B cell (primary cell): ENCODE measurements around the gene TFB1M. TPM values are rescaled to one million over a fixed set of nuclear protein-coding genes. Genes with fewer than 3 reads are reported as not detected.

Experiments
- ATAC-seq: fragments of 200-7000 bp; cut with Tn5 transposase; one replicate; pipeline ENCODE4 v1.10.0; 2021; ENCODE audit warnings: low read depth, mild to moderate bottlenecking, moderate number of reproducible peaks, moderate library complexity
- CTCF ChIA-PET: fragments of 350-600 bp; sonication (Branson Sonifier 250); formaldehyde crosslinking; loops from one replicate; lab custom pipeline; 2021; ENCODE audit warnings: antibody characterized with exemption, inconsistent platforms; lab: Charles Lee
- POLR2A ChIA-PET: fragments of 350-600 bp; sonication (Branson Sonifier 250); formaldehyde crosslinking; loops from one replicate; lab custom pipeline; 2021; ENCODE audit warnings: antibody characterized with exemption; lab: Charles Lee
- DNase-seq: peaks from one replicate; pipeline ENCODE4 v3.0.0; 2013
- H2AFZ ChIP-seq: 2 replicates; pipeline ENCODE4 v1.6.1; 2012; ENCODE audit warnings: mild to moderate bottlenecking, low read depth, low read length; ENCODE audit not compliant: insufficient read depth, poor library complexity, severe bottlenecking
- H3K27ac ChIP-seq, 2 donors: 1 replicate in 1 of 2; 2 replicates in 1 of 2; pipeline ENCODE4 v1.5.1; 2012 to 2013; ENCODE audit warnings: low read length in 2 of 2, mild to moderate bottlenecking in 2 of 2, moderate library complexity in 1 of 2
- H3K27me3 ChIP-seq, 4 experiments: fragments of 200-600 bp in 1 of 4; sonication (generic) in 1 of 4; replicated peaks in 1 of 4; 1 replicate in 2 of 4; 2 replicates in 2 of 4; pipeline versions ENCODE4 v1.6.1 to v1.7.0; 2013 to 2016; ENCODE audit warnings: low read length in 3 of 4, mild to moderate bottlenecking in 2 of 4, mixed read lengths in 1 of 4, moderate library complexity in 1 of 4; ENCODE audit not compliant: insufficient read depth in 4 of 4, control insufficient read depth in 3 of 4; ENCODE audit errors: control extremely low read depth in 1 of 4
- H3K36me3 ChIP-seq, 2 experiments: replicated peaks in 1 of 2; 1 replicate in 1 of 2; 2 replicates in 1 of 2; pipeline versions ENCODE4 v1.6.1 to v1.7.1; 2013; ENCODE audit warnings: low read length in 1 of 2; ENCODE audit not compliant: insufficient read depth in 2 of 2, control insufficient read depth in 1 of 2; ENCODE audit errors: control extremely low read depth in 1 of 2, extremely low read depth in 1 of 2
- H3K4me1 ChIP-seq, 2 donors: fragments of 200-600 bp in 1 of 2; sonication (generic) in 1 of 2; 1 replicate in 1 of 2; 2 replicates in 1 of 2; pipeline versions ENCODE4 v1.5.1 to v1.6.1; 2013 to 2017; ENCODE audit warnings: low read length in 2 of 2; ENCODE audit not compliant: control insufficient read depth in 2 of 2, insufficient read depth in 2 of 2
- H3K4me2 ChIP-seq: replicated peaks from 2 replicates; pipeline ENCODE3; 2012; ENCODE audit warnings: mild to moderate bottlenecking, low read depth, low read length; ENCODE audit not compliant: poor library complexity, severe bottlenecking
- H3K4me3 ChIP-seq, 5 experiments: fragments of 200-600 bp in 1 of 5; sonication (generic) in 1 of 5; 1 replicate in 3 of 5; 2 replicates in 2 of 5; pipeline versions ENCODE4 v1.5.1 to v1.7.0; 2011 to 2016; ENCODE audit warnings: low read length in 4 of 5, mild to moderate bottlenecking in 4 of 5, low read depth in 2 of 5, control low read depth in 1 of 5, moderate library complexity in 1 of 5; ENCODE audit not compliant: insufficient read depth in 1 of 5; ENCODE audit errors: control extremely low read depth in 1 of 5, extremely low read depth in 1 of 5
- H3K79me2 ChIP-seq: fragments of 200-600 bp; sonication (generic); one replicate; pipeline ENCODE4 v1.6.0; 2016; ENCODE audit warnings: low read length; ENCODE audit not compliant: control insufficient read depth, insufficient read depth
- H3K9ac ChIP-seq: fragments of 200-600 bp; sonication (generic); 2 replicates; pipeline ENCODE4 v1.6.1; 2017; ENCODE audit warnings: mild to moderate bottlenecking, low read length, moderate library complexity
- H3K9me3 ChIP-seq, 3 donors: one replicate each; pipeline versions ENCODE4 v1.6.1 to v1.7.1; 2013; ENCODE audit warnings: low read length in 2 of 3; ENCODE audit not compliant: control insufficient read depth in 2 of 3, insufficient read depth in 1 of 3; ENCODE audit errors: control extremely low read depth in 1 of 3
- H4K20me1 ChIP-seq: 2 replicates; pipeline ENCODE4 v1.6.0; 2012; ENCODE audit warnings: mild to moderate bottlenecking, low read length; ENCODE audit not compliant: insufficient read depth, control insufficient read depth, poor library complexity, severe bottlenecking
- H3K27ac Mint-ChIP-seq: one replicate; pipeline ENCODE4 v1.8.0; 2021; ENCODE audit warnings: mixed read lengths
- H3K27me3 Mint-ChIP-seq: one replicate; pipeline ENCODE4 v1.8.0; 2021; ENCODE audit warnings: mixed read lengths
- H3K4me1 Mint-ChIP-seq: one replicate; pipeline ENCODE4 v1.8.0; 2021; ENCODE audit warnings: mixed read lengths
- H3K4me3 Mint-ChIP-seq: one replicate; pipeline ENCODE4 v1.8.0; 2021; ENCODE audit warnings: mixed read lengths
- H3K9me3 Mint-ChIP-seq: one replicate; pipeline ENCODE4 v1.8.0; 2022; ENCODE audit warnings: mixed read lengths; ENCODE audit not compliant: insufficient read depth
- CTCF ChIP-seq: fragments of 200-600 bp; IDR thresholded peaks from one replicate; pipeline ENCODE4 v1.8.0; 2022; ENCODE audit warnings: antibody characterized with exemption, mild to moderate bottlenecking
- EZH2 ChIP-seq: IDR thresholded peaks from 2 replicates; pipeline ENCODE4 v1.6.1; 2012; ENCODE audit warnings: borderline replicate concordance, low read depth, mild to moderate bottlenecking, moderate library complexity, low read length; ENCODE audit not compliant: insufficient read depth, poor library complexity, severe bottlenecking
- WGBS: methylation state at CpG from one replicate; pipeline ENCODE4 v1.1.5; 2013; ENCODE audit warnings: missing lambda C conversion rate; ENCODE audit not compliant: insufficient coverage; 5-methylcytosine and 5-hydroxymethylcytosine counted together
- intact Hi-C: fragments of 100-400 bp; cut with micrococcal nuclease; formaldehyde crosslinking; loops from one replicate; pipeline ENCODE4 v1.10.0; 2022
- polyA plus RNA-seq: library from polyadenylated mRNA; depleted of rRNA; stranded (reverse); fragments of >200 nt; gene quantifications from 2 replicates; pipeline ENCODE4 v1.2.3, GENCODE V29; 2012
- total RNA-seq, 2 donors: library from RNA; stranded (reverse); fragments of 120-200 nt in 1 of 2; gene quantifications; 1 replicate in 1 of 2; 2 replicates in 1 of 2; pipeline versions ENCODE4 v1.2.3 to v1.2.4, GENCODE V29; 2013 to 2022

Gene TFB1M
- total and polyA plus RNA-seq, 2 donors (not counting 1 experiment from before 2014, with no cell fraction given) = 18.6 to 49.9 TPM

- 100% methylated on average over 2 of the region's 5 CpGs for WGBS
These were observed 66.7 kb downstream of the TFB1M start for GRCh38 chr6:155247618-155248007.

GRCh38 chr6:155246825-155247224 is 67.5 kb downstream of the TFB1M start:
- H4K20me1 ChIP-seq = no peaks in the 10 kb centered on the region
- H2AFZ ChIP-seq = no peak overlapping the region
- intact Hi-C loops = no loop called here
- Mint-ChIP-seq H3K9me3 (no peaks in the 10 kb centered on the region), H3K4me3 (no peak overlapping the region), H3K27ac (no peak overlapping the region), H3K27me3 (no peaks in the 10 kb centered on the region), H3K4me1 (peaks cover 2% of the 10 kb centered on the region)
- H3K9ac ChIP-seq = no peak overlapping the region
- WGBS = 100% methylated on average over 1 of the region's 2 CpGs
- H3K4me1 ChIP-seq = no peaks in the 10 kb centered on the region
- no peak overlapping the region for H3K4me3 ChIP-seq
- H3K36me3 ChIP-seq = peaks cover 0 to 5% of the 10 kb centered on the region in 2 experiments
- DNase-seq (no peak), ATAC-seq (no peak)
- H3K9me3 ChIP-seq = peaks cover 0 to 3% (median 0%) of the 10 kb centered on the region in 3 donors
- H3K27me3 ChIP-seq = no peaks in the 10 kb centered on the region
- H3K4me2 ChIP-seq = no peak overlapping the region
- ChIA-PET POLR2A (no interaction called here), CTCF (interaction anchor here (1.2 to 5.9 kb wide), 4 partner anchors 68 to 571 kb away, joined by 3 to 92 read pairs (median 24); no protein-coding TSS in a partner anchor)
- no peak for TF ChIP-seq EZH2
- no peak for TF ChIP-seq CTCF
- no peak overlapping the region for H3K27ac ChIP-seq
- H3K79me2 ChIP-seq = no peaks in the 10 kb centered on the region

More at GRCh38 chr6:155247618-155248007, 66.7 kb downstream of the TFB1M start:
- peaks cover 2% of the 10 kb centered on the region for H3K4me1 Mint-ChIP-seq
- H3K27me3 Mint-ChIP-seq = no peaks in the 10 kb centered on the region
- no peak overlapping the region for H3K4me3 Mint-ChIP-seq
- ATAC-seq (no peak), DNase-seq (no peak)
- Histone ChIP-seq H3K36me3 (peaks cover 0 to 8% of the 10 kb centered on the region in 2 experiments), H3K27me3 (no peaks in the 10 kb centered on the region), H3K4me3 (no peak overlapping the region), H3K27ac (no peak overlapping the region), H3K79me2 (no peaks in the 10 kb centered on the region), H3K9me3 (peaks cover 0 to 3% (median 0%) of the 10 kb centered on the region in 3 donors), H3K4me2 (no peak overlapping the region), H3K4me1 (no peaks in the 10 kb centered on the region), H3K9ac (no peak overlapping the region), H2AFZ (no peak overlapping the region), H4K20me1 (no peaks in the 10 kb centered on the region)
- CTCF ChIA-PET = interaction anchor here (0.7 to 5.9 kb wide), 15 partner anchors 8 to 572 kb away, joined by 3 to 92 read pairs (median 6); no protein-coding TSS in a partner anchor
- no peaks in the 10 kb centered on the region for H3K9me3 Mint-ChIP-seq
- TF ChIP-seq CTCF (no peak), EZH2 (no peak)
- intact Hi-C loops = loop anchor here (1.0 kb wide), 5 partner anchors 66 to 572 kb away; no protein-coding TSS in a partner anchor
- POLR2A ChIA-PET = no interaction called here
- H3K27ac Mint-ChIP-seq = no peak overlapping the region
